ENCODE data around the gene PLA2G3. TPM values are rescaled to one million over a fixed set of nuclear protein-coding genes. Genes with fewer than 3 reads are reported as not detected.
"Not testable (repeated sequence)": the region's sequence is repeated elsewhere in the genome, so short reads cannot be mapped to it uniquely, and the experiment has no call there.

Gene PLA2G3, protein sequence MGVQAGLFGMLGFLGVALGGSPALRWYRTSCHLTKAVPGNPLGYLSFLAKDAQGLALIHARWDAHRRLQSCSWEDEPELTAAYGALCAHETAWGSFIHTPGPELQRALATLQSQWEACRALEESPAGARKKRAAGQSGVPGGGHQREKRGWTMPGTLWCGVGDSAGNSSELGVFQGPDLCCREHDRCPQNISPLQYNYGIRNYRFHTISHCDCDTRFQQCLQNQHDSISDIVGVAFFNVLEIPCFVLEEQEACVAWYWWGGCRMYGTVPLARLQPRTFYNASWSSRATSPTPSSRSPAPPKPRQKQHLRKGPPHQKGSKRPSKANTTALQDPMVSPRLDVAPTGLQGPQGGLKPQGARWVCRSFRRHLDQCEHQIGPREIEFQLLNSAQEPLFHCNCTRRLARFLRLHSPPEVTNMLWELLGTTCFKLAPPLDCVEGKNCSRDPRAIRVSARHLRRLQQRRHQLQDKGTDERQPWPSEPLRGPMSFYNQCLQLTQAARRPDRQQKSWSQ
- not detected in 2 replicates for total RNA-seq (2014; rRNA removed; shearing (Covaris generic); ENCODE audit: low replicate concordance)

DNA sequence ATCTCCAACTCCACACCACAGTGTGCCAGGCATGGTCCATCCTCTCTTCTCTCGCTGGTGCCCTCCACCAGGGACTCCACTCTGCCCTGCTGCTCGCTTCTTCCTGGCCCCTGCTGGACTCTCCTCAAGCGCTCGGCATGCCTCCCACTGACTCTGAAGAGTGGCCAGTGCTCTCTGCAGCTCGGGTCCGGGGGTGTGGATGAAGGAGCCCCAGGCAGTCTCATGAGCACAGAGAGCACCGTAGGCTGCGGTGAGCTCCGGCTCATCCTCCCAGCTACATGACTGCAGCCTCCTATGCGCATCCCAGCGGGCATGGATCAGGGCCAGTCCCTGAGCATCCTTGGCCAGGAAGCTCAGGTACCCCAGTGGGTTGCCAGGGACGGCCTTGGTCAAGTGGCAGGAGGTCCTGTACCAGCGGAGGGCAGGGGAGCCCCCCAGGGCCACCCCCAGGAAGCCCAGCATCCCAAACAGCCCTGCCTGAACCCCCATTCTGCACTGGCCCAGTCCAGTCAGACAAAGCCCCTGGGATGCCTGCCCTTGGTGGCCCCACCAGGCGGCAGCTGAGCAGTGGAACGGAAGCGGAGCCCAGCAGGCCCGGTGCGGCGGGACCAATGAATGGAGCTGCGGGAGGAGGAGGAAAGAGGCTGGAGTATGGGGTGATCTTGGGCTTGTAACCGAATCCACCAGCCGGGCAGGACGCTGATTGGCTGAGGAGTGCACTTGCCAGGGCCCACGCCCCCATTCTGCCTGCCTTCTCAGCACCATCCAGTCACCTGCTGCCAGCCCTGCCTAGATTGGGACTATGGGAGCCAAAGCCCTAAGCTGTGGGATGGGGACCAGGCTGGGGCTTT lies at the start of gene PLA2G3:
TSS of gene PLA2G3 (minus strand) at position 643 of the 851 bp plus-strand sequence. CDS start at position 489, 154 bp downstream.
- Histone ChIP-seq H3K36me3 (no peaks in the 10 kb centered on the region), H3K9me3 (no peaks in the 10 kb centered on the region), H3K27me3 (no peaks in the 10 kb centered on the region), H3K4me3 (no peak within 1 kb of the TSS)
- no peak for DNase-seq

DNA sequence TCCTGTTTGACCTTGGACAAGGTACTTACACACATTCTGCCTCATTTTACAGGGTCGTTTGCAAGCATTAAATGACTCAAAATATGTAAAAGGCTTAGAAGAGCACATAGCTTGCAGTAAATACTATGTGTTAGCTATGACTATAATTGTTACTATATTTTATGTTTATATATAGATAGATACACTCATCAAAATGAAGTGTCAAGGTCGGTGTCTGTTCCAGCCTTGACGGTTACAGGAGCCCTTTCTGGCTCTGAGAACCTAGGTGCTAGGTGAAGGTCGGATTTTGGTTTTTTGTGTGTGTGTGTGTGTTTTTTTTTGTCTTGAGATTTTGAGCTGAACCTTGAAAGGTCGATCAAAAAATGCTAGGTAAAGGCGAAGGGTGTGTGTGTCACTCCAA lies 47.3 kb upstream of the PLA2G3 start:
- Histone ChIP-seq H3K27me3 (no peaks in the 10 kb centered on the region), H3K36me3 (peaks cover 18% of the 10 kb centered on the region), H3K9me3 (no peaks in the 10 kb centered on the region), H3K4me3 (no peak overlapping the region)
- no peak for DNase-seq

DNA sequence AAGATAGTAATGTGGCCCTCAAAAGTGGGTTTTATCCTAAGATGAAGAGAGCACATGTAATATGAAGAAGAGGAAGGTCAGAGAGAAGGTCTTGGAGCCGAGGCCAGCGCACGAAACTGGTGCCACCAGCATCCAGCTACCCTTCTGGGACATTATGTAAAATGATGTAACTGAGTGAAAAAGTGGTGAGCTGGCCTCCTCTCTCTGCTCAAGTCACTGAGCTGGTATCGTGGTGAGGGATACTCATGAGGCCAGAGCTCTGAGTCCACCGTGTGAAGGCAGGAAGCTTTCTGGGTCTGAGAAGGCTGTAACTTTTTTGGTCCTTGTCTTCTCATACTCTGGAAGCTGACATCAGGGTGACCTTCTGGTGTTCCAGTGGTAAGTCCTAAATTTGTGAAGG lies 44.7 kb upstream of the PLA2G3 start:
- Histone ChIP-seq H3K27me3 (no peaks in the 10 kb centered on the region), H3K4me3 (no peak overlapping the region), H3K36me3 (peaks cover 26% of the 10 kb centered on the region), H3K9me3 (no peaks in the 10 kb centered on the region)
- no peak for DNase-seq

DNA sequence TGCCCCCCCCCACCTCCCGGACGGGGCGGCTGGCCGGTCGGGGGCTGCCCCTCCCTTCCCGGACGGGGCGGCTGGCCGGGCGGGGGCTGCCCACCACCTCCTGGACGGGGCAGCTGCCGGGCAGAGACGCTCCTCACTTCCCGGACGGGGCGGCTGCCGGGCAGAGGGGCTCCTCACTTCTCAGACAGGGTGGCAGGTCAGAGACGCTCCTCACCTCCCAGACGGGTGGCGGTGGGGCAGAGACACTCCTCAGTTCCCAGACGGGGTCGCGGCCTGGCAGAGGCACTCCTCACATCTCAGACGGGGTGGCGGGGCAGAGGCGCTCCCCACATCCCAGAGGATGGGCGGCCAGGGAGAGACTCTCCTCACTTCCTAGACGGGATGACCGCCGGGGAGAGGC lies 43.7 kb upstream of the PLA2G3 start:
- H3K9me3 ChIP-seq: no peaks in the 10 kb centered on the region
- H3K27me3 ChIP-seq: no peaks in the 10 kb centered on the region
- peaks cover 36% of the 10 kb centered on the region for H3K36me3 ChIP-seq
- no peak overlapping the region for H3K4me3 ChIP-seq
- DNase-seq: no peak

DNA sequence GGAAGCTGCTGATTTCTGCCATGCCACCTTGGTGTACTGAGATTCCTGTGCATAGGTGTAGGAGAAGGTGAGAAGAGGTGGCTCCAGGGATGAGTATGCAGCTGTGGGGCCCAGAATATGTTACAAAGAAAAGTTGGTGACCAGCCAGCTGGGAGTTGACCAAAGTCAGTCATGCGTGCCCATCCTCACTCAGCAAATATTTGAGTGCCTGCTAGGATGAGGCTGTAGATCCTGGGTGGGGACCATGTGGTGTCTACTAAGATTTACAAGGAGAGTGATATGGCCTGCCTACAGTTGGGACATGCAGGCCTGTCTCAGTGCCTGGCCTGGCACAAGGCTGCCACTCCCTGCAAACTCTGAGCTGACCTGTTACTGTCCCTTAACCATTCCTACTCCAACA lies 39.0 kb upstream of the PLA2G3 start:
- Histone ChIP-seq H3K9me3 (no peaks in the 10 kb centered on the region), H3K4me3 (no peak overlapping the region)
- peak; percentile 80 for DNase-seq

DNA sequence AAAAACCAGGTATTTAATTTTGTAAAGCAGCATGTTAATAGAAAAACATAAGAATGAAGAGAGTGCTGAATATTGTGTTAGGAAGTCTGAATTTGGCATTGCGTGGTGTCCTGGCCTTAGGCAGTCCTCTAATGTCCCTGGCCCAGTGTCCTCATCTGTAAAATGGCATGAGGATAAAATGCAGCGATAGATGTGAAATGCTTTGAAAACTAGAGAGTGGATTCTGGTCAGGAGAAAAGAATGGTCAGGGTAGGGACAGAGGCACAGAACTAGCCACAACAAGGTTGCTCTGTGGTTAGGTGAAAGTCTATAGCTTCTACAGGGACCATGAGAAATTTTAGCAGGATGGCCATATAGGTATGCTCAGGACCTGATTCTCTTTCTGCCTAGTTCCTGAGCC lies 38.6 kb upstream of the PLA2G3 start:
- Histone ChIP-seq H3K4me3 (no peak overlapping the region), H3K27me3 (no peaks in the 10 kb centered on the region), H3K9me3 (no peaks in the 10 kb centered on the region), H3K36me3 (peaks cover 57% of the 10 kb centered on the region)
- DNase-seq: no peak

More for the DNA sequence above, 39.0 kb upstream of the PLA2G3 start:
- Histone ChIP-seq H3K27me3 (no peaks in the 10 kb centered on the region), H3K36me3 (peaks cover 56% of the 10 kb centered on the region)

DNA sequence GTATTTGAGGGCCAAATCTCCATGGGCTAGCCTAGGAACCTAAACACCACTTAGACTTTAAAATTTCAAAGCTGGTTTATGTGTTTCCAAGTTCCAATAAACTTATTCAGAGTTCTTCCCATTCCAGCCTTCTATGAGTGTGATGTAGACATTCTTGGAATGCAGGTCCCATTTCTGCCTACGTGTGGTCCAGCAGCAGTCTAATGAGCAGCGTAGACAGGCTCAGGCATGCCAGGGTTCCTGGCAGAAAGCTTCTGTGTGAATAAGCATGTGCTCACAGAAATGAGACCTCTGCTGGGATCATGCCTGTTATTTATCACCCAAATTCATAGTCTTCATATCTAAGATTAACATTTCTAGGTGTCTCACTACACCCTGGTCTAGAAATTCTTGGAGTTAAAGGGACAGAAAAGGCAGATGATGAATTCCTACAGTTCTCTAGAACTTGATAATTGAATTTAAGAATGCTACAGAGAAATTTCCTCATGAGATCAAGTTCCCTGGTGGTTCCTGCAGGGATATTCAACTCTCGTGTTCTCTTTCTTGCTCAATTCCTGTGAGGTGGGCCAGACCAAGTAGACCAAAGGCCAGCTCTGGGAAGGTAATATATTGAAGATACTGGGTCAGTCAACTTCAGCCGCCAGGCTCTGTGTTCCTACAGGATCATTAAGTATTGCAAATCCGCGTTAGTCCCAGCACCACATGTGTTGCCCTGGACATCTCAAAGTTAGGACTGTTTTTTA lies 37.3 kb upstream of the PLA2G3 start:
- Histone ChIP-seq H3K4me3 (no peak overlapping the region), H3K36me3 (peaks cover 55% of the 10 kb centered on the region), H3K9me3 (no peaks in the 10 kb centered on the region), H3K27me3 (no peaks in the 10 kb centered on the region)
- peak; percentile 95 for DNase-seq

DNA sequence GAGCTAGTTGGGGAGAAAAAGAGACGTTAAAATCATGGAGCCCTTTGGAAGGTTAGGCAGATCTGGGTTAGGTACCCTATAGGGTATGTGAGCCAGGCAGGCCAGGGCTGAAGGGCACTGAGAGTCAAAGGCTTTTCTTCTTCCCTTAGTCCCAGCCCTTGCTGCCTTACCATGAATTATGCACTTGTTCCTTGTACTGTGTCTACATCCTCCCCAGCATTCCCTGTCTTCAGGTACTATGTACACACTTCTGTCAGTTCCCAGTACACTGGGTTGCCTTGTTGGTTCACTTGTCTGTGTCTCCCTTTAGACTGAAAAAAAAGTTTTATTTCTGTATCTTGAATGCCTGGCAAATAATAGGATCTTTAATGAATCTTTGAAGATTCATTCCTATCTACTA lies 36.6 kb upstream of the PLA2G3 start:
- Histone ChIP-seq H3K27me3 (no peaks in the 10 kb centered on the region), H3K36me3 (peaks cover 54% of the 10 kb centered on the region), H3K9me3 (no peaks in the 10 kb centered on the region), H3K4me3 (no peak overlapping the region)
- no peak for DNase-seq

DNA sequence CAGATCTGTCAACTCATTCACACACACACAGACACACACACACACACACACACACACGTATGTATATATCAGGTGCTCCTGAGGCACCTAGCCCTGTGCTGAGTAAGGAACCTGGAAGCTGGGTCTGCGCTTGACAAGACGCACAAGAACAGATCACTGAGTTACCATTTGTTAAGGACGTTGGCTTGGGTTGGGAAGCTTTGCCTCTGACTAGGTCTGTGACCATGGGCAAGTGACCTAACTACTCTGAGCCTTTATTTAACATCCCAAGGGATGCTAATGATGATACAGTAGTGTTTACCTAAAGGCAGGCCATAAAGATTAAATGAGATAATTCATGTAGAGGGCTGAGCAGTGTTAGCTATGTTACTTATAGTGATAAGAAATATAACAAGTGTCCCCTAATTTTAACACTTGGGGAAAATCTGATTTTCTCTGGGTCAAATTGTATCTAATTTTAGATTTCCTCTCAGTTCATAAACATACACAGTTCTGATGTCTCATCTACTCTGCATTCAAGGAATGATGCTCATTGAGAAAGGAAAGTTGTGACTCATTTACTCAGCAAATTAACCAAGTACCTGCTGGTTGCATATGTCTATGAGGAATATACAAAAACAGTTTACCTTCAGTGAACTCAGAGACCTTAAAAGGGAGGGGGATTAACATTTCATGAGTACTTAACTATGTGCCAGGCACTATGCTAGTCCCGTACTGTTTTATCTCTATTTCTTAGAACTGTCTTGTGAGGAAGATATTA lies 33.3 kb upstream of the PLA2G3 start:
- no peaks in the 10 kb centered on the region for H3K9me3 ChIP-seq
- peak; percentile 42 for DNase-seq
- no peaks in the 10 kb centered on the region for H3K27me3 ChIP-seq
- H3K36me3 ChIP-seq: peaks cover 39% of the 10 kb centered on the region
- H3K4me3 ChIP-seq: no peak overlapping the region

DNA sequence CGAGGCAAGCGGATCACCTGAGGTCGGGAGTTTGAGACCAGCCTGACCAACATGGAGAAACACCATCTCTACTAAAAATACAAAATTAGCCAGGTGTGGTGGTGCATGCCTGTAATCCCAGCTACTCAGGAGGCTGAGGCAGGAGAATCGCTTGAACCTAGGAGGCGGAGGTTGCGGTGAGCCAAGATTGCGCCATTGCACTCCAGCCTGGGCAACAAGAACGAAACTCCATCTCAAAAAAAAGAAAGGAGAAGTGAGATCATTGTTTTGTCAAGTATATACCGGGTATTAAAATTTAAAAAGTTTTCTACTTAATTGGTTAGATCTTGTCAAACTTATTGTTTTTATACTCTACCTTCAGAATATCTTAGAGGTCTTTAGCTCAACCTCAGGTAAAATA lies 31.4 kb upstream of the PLA2G3 start:
- not testable (repeated sequence) for H3K4me3 ChIP-seq, H3K9me3 ChIP-seq, DNase-seq, H3K27me3 ChIP-seq
- peaks cover 34% of the 10 kb centered on the region for H3K36me3 ChIP-seq

DNA sequence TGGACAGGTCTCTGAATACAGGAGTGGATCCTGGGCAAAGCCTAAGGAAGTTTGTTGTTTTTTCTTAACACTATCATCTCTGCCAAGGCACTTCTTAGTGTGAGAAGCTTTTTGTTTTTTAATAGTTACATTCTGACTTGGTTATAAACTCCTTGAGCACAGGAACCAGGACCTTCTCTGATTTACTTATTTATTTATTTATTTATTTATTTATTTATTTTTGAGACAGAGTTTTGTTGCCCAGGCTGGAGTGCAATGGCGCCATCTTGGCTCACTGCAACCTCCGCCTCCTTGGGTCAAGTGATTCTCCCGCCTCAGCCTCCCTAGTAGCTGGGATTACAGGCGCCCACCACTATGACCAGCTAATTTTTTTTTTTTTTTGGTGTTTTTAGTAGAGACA lies 30.7 kb upstream of the PLA2G3 start:
- Histone ChIP-seq H3K9me3 (no peaks in the 10 kb centered on the region), H3K27me3 (no peaks in the 10 kb centered on the region), H3K4me3 (no peak overlapping the region), H3K36me3 (peaks cover 39% of the 10 kb centered on the region)
- no peak for DNase-seq

DNA sequence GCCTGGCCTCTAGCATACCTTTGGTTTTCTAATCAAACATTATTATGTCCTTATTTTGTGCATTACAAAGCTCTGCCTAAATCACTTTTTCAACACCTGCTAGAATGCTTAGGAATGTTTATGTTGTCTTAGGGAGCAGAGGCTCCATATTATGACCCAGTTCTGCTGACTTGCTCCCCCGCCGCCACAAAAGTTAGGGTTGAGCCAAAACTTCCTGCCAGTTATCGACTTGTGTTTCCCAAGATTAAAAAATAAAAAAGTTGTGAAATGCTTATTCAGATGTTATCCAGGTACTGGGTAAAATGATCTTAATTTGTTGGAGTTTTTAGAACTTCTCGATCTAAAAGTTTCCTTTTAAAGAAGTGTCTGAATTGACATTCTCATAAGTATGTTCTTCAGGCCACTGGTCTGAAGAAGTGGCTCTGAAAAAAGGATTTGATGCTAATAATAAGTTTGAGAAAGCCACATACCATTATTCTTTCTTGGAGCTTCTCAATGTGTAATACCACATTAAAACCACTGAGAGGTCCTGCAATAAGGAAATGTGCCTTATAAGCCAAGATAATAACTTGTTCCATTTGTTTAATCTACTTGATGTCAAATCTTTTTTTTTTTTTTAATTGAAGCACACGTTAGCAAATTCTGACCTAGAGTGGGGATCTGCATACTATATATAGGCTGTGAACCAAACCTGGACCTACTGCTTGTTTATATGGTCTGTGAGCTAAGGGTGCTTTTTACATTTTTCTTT lies 21.9 kb upstream of the PLA2G3 start:
- DNase-seq: no peak
- peaks cover 47% of the 10 kb centered on the region for H3K36me3 ChIP-seq
- no peaks in the 10 kb centered on the region; the same call in 1 of the 2 replicates for H3K9me3 ChIP-seq
- H3K27me3 ChIP-seq: no peaks in the 10 kb centered on the region
- H3K4me3 ChIP-seq: peak overlapping the region; percentile 4; the same call in 1 of the 2 replicates

DNA sequence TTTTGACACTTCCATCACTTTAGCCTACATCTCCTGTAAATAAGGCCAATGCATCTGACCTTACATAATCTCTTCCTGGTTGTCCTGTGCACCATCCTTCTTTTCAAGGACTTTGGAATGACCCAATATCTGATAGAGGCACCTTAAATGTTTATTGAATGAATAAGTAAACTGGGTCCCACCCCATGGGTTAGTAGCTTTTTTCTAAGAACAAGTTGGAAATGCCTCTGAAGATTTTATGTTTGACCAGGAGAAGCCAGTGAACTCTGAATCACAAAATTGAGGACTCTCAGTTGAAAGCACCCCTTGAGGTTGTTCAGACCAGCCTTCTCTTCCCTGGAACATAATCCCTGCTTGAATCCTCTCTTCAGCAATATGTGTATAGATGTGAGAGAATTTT lies 21.1 kb upstream of the PLA2G3 start:
- H3K36me3 ChIP-seq: peaks cover 39% of the 10 kb centered on the region
- peak overlapping the region; percentile 74 for H3K4me3 ChIP-seq
- no peak for DNase-seq
- no peaks in the 10 kb centered on the region; the same call in 1 of the 2 replicates for H3K9me3 ChIP-seq
- no peaks in the 10 kb centered on the region for H3K27me3 ChIP-seq

DNA sequence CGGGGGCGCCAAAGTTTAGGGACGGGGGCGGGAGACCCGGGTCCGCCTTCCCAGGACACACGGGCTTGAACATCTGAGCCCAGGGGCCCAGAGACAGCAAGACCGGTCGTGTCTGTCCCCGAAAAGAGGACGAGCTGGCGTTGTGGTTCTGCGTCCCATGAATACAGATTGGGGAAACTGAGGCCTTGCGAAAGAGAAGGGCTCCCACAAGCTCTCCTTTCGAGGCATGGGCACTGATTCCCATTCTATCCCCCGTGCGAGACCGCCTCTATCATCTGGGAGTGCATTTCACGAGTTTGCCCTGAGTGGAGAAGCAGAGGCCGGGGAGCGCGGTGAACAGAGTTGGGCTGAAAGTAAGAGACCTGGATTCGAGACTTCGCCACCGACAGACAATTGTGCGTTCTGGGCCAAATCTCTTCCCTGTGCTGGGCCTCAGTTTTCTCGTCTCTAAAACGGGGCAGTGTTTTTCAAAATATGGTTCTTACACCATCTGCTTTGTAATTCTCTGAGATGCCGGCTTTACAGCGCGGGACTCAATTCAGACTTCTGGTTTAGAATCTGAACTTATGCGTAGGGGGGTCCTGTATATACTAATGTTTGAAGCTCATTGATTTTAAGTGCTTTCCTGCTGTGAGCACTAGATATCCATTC lies 20.1 kb upstream of the PLA2G3 start:
- Histone ChIP-seq H3K4me3 (peak overlapping the region; percentile 74), H3K27me3 (no peaks in the 10 kb centered on the region), H3K9me3 (no peaks in the 10 kb centered on the region; the same call in 1 of the 2 replicates), H3K36me3 (peaks cover 31% of the 10 kb centered on the region)
- DNase-seq: no peak

DNA sequence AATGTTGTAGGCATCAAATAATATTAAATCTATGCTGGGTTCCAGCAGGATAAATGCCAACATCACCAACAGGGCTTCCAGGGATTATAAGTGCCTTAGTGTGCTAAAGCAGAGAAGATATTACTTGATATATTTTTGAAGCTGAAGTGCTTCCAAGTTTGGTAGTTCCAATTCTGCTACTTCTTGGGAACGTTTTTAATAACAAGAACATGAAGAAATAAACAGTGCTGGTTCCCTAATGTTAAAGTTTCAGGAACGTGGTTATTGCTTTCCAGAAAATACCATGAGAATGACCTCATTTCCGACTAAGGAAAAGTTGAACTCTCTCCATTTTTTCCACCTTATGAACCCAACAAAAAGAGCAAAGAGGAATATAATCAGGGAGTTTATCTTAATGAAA lies 15.1 kb upstream of the PLA2G3 start:
- Histone ChIP-seq H3K36me3 (no peaks in the 10 kb centered on the region), H3K9me3 (no peaks in the 10 kb centered on the region; the same call in 1 of the 2 replicates), H3K4me3 (no peak overlapping the region), H3K27me3 (no peaks in the 10 kb centered on the region)
- DNase-seq: no peak
